ENCODE results near the gene CDC42BPG. TPM values are rescaled to one million over a fixed set of nuclear protein-coding genes. Genes with fewer than 3 reads are reported as not detected.
A peak's percentile ranks its signal among the peaks of the same experiment; 100 is the strongest.

CDC42BPG gene
- total RNA-seq, 1 experiment from 2014 or later, result 4.1 TPM

DNA sequence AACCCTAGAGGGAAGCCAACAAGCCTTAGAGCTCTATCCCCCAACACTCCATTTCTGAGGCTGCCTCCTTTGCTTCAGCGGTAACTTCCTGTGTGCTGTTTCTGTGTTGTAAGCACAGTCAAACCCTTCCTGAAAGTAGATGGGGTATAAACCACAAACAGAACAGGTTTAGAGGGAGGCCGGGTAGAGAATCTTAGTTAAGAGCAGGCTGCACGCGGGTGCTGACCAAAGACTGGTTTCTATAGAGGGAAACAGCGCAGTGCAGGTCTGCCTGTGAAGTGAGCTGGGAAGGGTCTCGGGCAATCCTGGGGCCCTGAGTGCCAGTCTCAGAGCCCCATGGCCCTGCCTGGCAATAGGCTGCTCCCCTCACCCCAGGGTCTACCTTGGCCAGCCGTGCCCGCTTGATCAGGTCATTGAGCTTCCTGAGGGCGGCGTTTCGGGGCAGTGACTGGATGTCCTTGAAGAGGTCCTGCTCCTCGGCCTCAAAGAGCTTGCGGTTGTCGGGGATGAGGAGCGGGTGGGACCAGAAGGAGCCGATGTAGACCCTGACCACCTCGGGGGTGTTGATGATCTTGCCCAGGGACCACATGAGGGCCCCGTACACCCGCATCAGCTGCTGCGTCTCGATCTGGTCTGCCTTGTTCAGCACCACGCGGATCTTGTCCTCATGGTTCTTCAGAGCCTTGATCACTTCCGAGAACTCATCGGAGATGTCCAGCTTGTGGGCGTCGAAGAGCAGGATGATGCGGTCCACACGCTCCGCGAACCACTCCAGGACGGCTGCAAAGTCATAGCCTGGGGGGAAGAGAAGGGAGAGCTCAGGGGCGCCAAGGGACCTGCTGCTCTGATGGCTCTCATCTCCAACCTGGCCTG lies 15.3 kb upstream of the CDC42BPG start:
- Histone ChIP-seq H3K36me3 (ENCODE audit: control insufficient read depth, insufficient read depth, low read length) (no peaks in the 10 kb centered on the region; the same call in 1 of the 2 replicates), H3K27ac (ENCODE audit: low read length) (peak overlapping the region; percentile 4), H3K9me3 (ENCODE audit: control insufficient read depth, insufficient read depth, low read depth, low read length) (no peaks in the 10 kb centered on the region), H3K27me3 (ENCODE audit: control insufficient read depth, insufficient read depth, low read length) (no peaks in the 10 kb centered on the region), H3K4me3 (ENCODE audit: low read depth in 2 of 2, low read length in 2 of 2) (no peak overlapping the region), H3K4me1 (ENCODE audit: control insufficient read depth, insufficient read depth, low read length) (peaks cover 64% of the 10 kb centered on the region)
- DNase-seq (ENCODE audit: low read depth, low spot score) (no peak), ATAC-seq (no peak)
- intact Hi-C loops (cut with micrococcal nuclease; ENCODE audit: unreplicated experiment), result no loop called here
- TF ChIP-seq POLR2AphosphoS5 (IDR thresholded peaks at IDR 0.05; ENCODE audit: low read depth, low read length), result no peak
- TF ChIP-seq, protein P1, sequence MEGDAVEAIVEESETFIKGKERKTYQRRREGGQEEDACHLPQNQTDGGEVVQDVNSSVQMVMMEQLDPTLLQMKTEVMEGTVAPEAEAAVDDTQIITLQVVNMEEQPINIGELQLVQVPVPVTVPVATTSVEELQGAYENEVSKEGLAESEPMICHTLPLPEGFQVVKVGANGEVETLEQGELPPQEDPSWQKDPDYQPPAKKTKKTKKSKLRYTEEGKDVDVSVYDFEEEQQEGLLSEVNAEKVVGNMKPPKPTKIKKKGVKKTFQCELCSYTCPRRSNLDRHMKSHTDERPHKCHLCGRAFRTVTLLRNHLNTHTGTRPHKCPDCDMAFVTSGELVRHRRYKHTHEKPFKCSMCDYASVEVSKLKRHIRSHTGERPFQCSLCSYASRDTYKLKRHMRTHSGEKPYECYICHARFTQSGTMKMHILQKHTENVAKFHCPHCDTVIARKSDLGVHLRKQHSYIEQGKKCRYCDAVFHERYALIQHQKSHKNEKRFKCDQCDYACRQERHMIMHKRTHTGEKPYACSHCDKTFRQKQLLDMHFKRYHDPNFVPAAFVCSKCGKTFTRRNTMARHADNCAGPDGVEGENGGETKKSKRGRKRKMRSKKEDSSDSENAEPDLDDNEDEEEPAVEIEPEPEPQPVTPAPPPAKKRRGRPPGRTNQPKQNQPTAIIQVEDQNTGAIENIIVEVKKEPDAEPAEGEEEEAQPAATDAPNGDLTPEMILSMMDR (IDR thresholded peaks at IDR 0.05), result no peak
- TF ChIP-seq SIN3A (IDR thresholded peaks at IDR 0.05; ENCODE audit: borderline replicate concordance, insufficient read depth, low read depth, low read length), result no peak
- TF ChIP-seq, protein P2, sequence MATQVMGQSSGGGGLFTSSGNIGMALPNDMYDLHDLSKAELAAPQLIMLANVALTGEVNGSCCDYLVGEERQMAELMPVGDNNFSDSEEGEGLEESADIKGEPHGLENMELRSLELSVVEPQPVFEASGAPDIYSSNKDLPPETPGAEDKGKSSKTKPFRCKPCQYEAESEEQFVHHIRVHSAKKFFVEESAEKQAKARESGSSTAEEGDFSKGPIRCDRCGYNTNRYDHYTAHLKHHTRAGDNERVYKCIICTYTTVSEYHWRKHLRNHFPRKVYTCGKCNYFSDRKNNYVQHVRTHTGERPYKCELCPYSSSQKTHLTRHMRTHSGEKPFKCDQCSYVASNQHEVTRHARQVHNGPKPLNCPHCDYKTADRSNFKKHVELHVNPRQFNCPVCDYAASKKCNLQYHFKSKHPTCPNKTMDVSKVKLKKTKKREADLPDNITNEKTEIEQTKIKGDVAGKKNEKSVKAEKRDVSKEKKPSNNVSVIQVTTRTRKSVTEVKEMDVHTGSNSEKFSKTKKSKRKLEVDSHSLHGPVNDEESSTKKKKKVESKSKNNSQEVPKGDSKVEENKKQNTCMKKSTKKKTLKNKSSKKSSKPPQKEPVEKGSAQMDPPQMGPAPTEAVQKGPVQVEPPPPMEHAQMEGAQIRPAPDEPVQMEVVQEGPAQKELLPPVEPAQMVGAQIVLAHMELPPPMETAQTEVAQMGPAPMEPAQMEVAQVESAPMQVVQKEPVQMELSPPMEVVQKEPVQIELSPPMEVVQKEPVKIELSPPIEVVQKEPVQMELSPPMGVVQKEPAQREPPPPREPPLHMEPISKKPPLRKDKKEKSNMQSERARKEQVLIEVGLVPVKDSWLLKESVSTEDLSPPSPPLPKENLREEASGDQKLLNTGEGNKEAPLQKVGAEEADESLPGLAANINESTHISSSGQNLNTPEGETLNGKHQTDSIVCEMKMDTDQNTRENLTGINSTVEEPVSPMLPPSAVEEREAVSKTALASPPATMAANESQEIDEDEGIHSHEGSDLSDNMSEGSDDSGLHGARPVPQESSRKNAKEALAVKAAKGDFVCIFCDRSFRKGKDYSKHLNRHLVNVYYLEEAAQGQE (IDR thresholded peaks at IDR 0.05; ENCODE audit: insufficient read depth in 1 of 2, low read depth in 2 of 2, low read length in 1 of 2), result no peak
- TF ChIP-seq TCF7L2 (IDR thresholded peaks at IDR 0.05; ENCODE audit: low read depth, low read length), result no peak
- ChIA-PET CTCF (interaction anchor here (1.5 to 2.0 kb wide), 2 partner anchors 13 to 18 kb away, joined by 3 to 5 read pairs; no protein-coding TSS in a partner anchor), POLR2A (no interaction called here)
- in situ Hi-C loops (cut with HindIII; ENCODE audit: low pct_unique_long_range_greater_than_20kb, low sequenced_read_pairs), result no loop called here
- no TSS peak for BruUV-seq (replicated peaks)

DNA sequence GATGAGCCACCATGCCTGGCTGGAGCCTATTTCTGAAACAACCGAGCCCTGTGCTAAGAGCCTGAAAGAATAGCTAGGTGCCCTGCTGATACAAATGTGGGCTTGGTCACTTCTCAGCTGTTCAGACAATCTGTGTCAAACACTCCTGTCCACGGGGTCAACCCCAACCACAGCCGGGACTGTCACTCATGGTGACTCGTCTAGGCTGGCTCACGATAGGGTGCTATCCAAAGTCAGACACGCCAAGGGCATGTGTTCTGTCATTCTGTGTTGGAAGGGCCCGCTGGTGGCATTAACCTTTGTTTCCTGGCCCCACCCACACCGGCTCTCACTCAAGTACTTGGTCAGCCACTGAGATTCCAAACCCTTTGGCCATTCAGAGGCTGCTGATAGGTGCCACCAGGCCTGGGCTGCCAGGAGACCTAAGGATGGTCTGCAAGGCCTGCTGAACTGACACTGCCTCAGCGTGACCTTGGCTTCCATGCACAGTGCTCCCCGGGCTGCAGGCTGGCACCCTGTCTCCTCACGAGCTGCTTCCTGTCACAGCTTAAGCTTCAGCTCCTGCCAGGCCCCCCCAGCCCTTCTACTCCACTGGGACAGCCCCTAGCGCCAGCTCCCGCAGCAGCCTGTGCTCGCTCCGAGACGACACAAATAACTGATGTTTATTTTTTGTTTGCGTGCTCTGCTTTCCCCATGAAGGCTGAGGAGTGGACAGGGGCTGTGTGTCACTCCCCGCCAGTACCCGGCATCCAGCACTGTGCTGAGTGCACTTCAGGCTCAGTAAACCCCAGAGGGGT lies 14.2 kb upstream of the CDC42BPG start:
- no TSS peak for BruUV-seq (replicated peaks)
- no peaks in the 10 kb centered on the region; the same call in 1 of the 2 replicates for H3K36me3 ChIP-seq (ENCODE audit: control insufficient read depth, insufficient read depth, low read length)
- peak overlapping the region; percentile 4 for H3K27ac ChIP-seq (ENCODE audit: low read length)
- ChIA-PET CTCF (interaction anchor here (2.0 kb wide), 1 partner anchor 12 kb away, joined by 5 read pairs; no protein-coding TSS in a partner anchor), POLR2A (interaction anchor here (0.6 kb wide), 1 partner anchor 9 kb away, joined by 3 read pairs; no protein-coding TSS in a partner anchor)
- TF ChIP-seq SIN3A (IDR thresholded peaks at IDR 0.05; ENCODE audit: borderline replicate concordance, insufficient read depth, low read depth, low read length), result no peak
- TF ChIP-seq, protein P1 (IDR thresholded peaks at IDR 0.05), result no peak
- no peak for TF ChIP-seq POLR2AphosphoS5 (IDR thresholded peaks at IDR 0.05; ENCODE audit: low read depth, low read length)
- TF ChIP-seq TCF7L2 (IDR thresholded peaks at IDR 0.05; ENCODE audit: low read depth, low read length), result no peak
- TF ChIP-seq, protein P2 (IDR thresholded peaks at IDR 0.05; ENCODE audit: insufficient read depth in 1 of 2, low read depth in 2 of 2, low read length in 1 of 2), result no peak
- in situ Hi-C loops (cut with HindIII; ENCODE audit: low pct_unique_long_range_greater_than_20kb, low sequenced_read_pairs), result no loop called here
- H3K4me1 ChIP-seq (ENCODE audit: control insufficient read depth, insufficient read depth, low read length), result peaks cover 64% of the 10 kb centered on the region
- intact Hi-C loops (cut with micrococcal nuclease; ENCODE audit: unreplicated experiment), result no loop called here
- ATAC-seq (no peak), DNase-seq (ENCODE audit: low read depth, low spot score) (no peak)
- H3K9me3 ChIP-seq (ENCODE audit: control insufficient read depth, insufficient read depth, low read depth, low read length), result no peaks in the 10 kb centered on the region
- no peaks in the 10 kb centered on the region for H3K27me3 ChIP-seq (ENCODE audit: control insufficient read depth, insufficient read depth, low read length)
- no peak overlapping the region for H3K4me3 ChIP-seq (ENCODE audit: low read depth in 2 of 2, low read length in 2 of 2)
